H1 (cell line): ENCODE measurements around the gene FKBP10.

Experiments used
- CBX8 ChIP-seq: fragments of 300-800, 300-1000 bp; sonication (generic); IDR thresholded peaks from 2 replicates; pipeline ENCODE4 v1.7.1; 2016; ENCODE audit warnings: low read depth, low read length, borderline replicate concordance
- CTCF ChIP-seq, 3 experiments: IDR thresholded peaks; 1 replicate in 2 of 3; 2 replicates in 1 of 3; pipeline versions ENCODE4 v1.5.1 to v1.6.1; 2011; ENCODE audit warnings: low read length in 3 of 3, mild to moderate bottlenecking in 3 of 3, inconsistent platforms in 2 of 3, low read depth in 1 of 3, moderate library complexity in 1 of 3; ENCODE audit not compliant: insufficient read depth in 1 of 3; ENCODE audit errors: control extremely low read depth in 1 of 3
- EP300 ChIP-seq, 2 experiments: IDR thresholded peaks; 1 replicate in 1 of 2; 2 replicates in 1 of 2; pipeline ENCODE4 v1.6.1; 2011 to 2012; ENCODE audit warnings: low read depth in 2 of 2, low read length in 2 of 2, mild to moderate bottlenecking in 2 of 2, borderline replicate concordance in 1 of 2, inconsistent platforms in 1 of 2, moderate library complexity in 1 of 2
- EZH2 ChIP-seq: fragments of 200-600 bp; sonication (generic); IDR thresholded peaks from 2 replicates; pipeline ENCODE4 v1.7.1; 2012; ENCODE audit warnings: low read depth, mild to moderate bottlenecking, moderate library complexity, low read length, inconsistent platforms; ENCODE audit not compliant: severe bottlenecking
- FOSL1 ChIP-seq: IDR thresholded peaks from 2 replicates; pipeline ENCODE4 v1.6.1; 2011; ENCODE audit warnings: mild to moderate bottlenecking, low read depth, low read length, moderate library complexity; ENCODE audit not compliant: insufficient read depth
- GABPA ChIP-seq: IDR thresholded peaks from 2 replicates; pipeline ENCODE4 v1.6.1; 2011; ENCODE audit warnings: mild to moderate bottlenecking, low read length, moderate library complexity, borderline replicate concordance; ENCODE audit not compliant: insufficient read depth
- HDAC2 ChIP-seq, 2 experiments: fragments of 300-600 bp in 1 of 2; sonication (generic) in 1 of 2; IDR thresholded peaks; 2 replicates each; pipeline ENCODE4 v1.6.1; 2011 to 2012; ENCODE audit warnings: low read depth in 2 of 2, low read length in 2 of 2, mild to moderate bottlenecking in 2 of 2, moderate library complexity in 2 of 2, borderline replicate concordance in 1 of 2, inconsistent platforms in 1 of 2
- KDM1A ChIP-seq: fragments of 200-600, 300-600 bp; sonication (generic); IDR thresholded peaks from 2 replicates; pipeline ENCODE4 v1.7.1; 2016; ENCODE audit warnings: mild to moderate bottlenecking, low read length, borderline replicate concordance
- PHF8 ChIP-seq: fragments of 200-600 bp; sonication (generic); conservative IDR thresholded peaks from 2 replicates; pipeline ENCODE4 v1.7.1; 2012; ENCODE audit warnings: low read depth, mild to moderate bottlenecking, inconsistent platforms, low read length, moderate library complexity
- POLR2A ChIP-seq, 2 experiments: IDR thresholded peaks; 1 replicate in 1 of 2; 2 replicates in 1 of 2; pipeline ENCODE4 v1.6.1; 2011; ENCODE audit warnings: low read depth in 2 of 2, low read length in 2 of 2, mild to moderate bottlenecking in 2 of 2; ENCODE audit errors: control extremely low read depth in 1 of 2
- POLR2AphosphoS5 ChIP-seq: IDR thresholded peaks from 2 replicates; pipeline ENCODE4 v1.6.1; 2011; ENCODE audit warnings: low read depth, low read length
- RFX5 ChIP-seq: IDR thresholded peaks from 2 replicates; pipeline ENCODE4 v1.6.1; 2011; ENCODE audit warnings: low read depth, low read length, improper control_type of control experiment, borderline replicate concordance
- SRF ChIP-seq: IDR thresholded peaks from 2 replicates; pipeline ENCODE4 v1.6.1; 2011; ENCODE audit warnings: mild to moderate bottlenecking, low read depth, low read length, moderate library complexity
- TEAD4 ChIP-seq: IDR thresholded peaks from 2 replicates; pipeline ENCODE4 v1.6.1; 2012; ENCODE audit warnings: low read depth, low read length, inconsistent platforms, mixed read lengths

GRCh38 chr17:41870097-41870496 lies 57.3 kb downstream of the FKBP10 start:
- no peak for TF ChIP-seq FOSL1
- no peak for TF ChIP-seq EP300 (IDR thresholded peaks at IDR 0.05; ENCODE audit: borderline replicate concordance in 1 of 2, low read depth in 2 of 2, low read length in 2 of 2)
- TF ChIP-seq CTCF (IDR thresholded peaks at IDR 0.05; ENCODE audit: control extremely low read depth in 1 of 3, insufficient read depth in 1 of 3, low read depth in 1 of 3, low read length in 3 of 3) = no peak
- TF ChIP-seq POLR2A (IDR thresholded peaks at IDR 0.05; ENCODE audit: control extremely low read depth in 1 of 2, low read depth in 2 of 2, low read length in 2 of 2) = no peak
- TF ChIP-seq POLR2AphosphoS5 = no peak
- no peak for TF ChIP-seq RFX5
- TF ChIP-seq HDAC2 (IDR thresholded peaks at IDR 0.05; ENCODE audit: borderline replicate concordance in 1 of 2, low read depth in 2 of 2, low read length in 2 of 2) = no peak
- no peak for TF ChIP-seq GABPA
- TF ChIP-seq TEAD4 = no peak
- no peak for TF ChIP-seq CBX8
- TF ChIP-seq KDM1A = no peak
- no peak for TF ChIP-seq EZH2
- no peak for TF ChIP-seq SRF
- no peak for TF ChIP-seq PHF8
